Urothelium cell line (cell line): ENCODE measurements around the gene KCNK13.
"Not testable (repeated sequence)": the region's sequence is repeated elsewhere in the genome, so short reads cannot be mapped to it uniquely, and the experiment has no call there.

Experiments
- DNase-seq: peaks from one replicate; pipeline ENCODE4 v3.0.0; 2011; ENCODE audit warnings: low spot score, mixed read lengths
- FAIRE-seq: peaks from 2 replicates; lab custom pipeline; 2011; peaks lifted over from hg19 to GRCh38; lab: Jason Lieb, UNC

The KCNK13 gene

GRCh38 chr14:90060312-90060964, 1.4 kb upstream of the KCNK13 start:
- FAIRE-seq (no peak), DNase-seq (peak; percentile 86)

GRCh38 chr14:90060965-90061684, 669 bp upstream of the KCNK13 start:
- DNase-seq (peak; percentile 21), FAIRE-seq (no peak)

- DNase-seq (no peak), FAIRE-seq (no peak)
These were observed 467 bp downstream of the KCNK13 start for GRCh38 chr14:90062127-90062794.

- FAIRE-seq (no peak), DNase-seq (no peak)
These were observed 1.2 kb downstream of the KCNK13 start for GRCh38 chr14:90062822-90063539.

- DNase-seq (no peak), FAIRE-seq (no peak)
These were observed 10.6 kb downstream of the KCNK13 start for GRCh38 chr14:90072350-90072749.

- no peak for DNase-seq
- no peak for FAIRE-seq
These were observed 17.8 kb downstream of the KCNK13 start for GRCh38 chr14:90079576-90079975.

- no peak for FAIRE-seq
- peak; percentile 7 for DNase-seq
These were observed 25.6 kb downstream of the KCNK13 start for GRCh38 chr14:90087433-90087832.

- DNase-seq (no peak), FAIRE-seq (no peak)
These were observed 26.4 kb downstream of the KCNK13 start for GRCh38 chr14:90088176-90088575.

- FAIRE-seq, DNase-seq: not testable (repeated sequence)
These were observed 27.7 kb downstream of the KCNK13 start for GRCh38 chr14:90089486-90089885.

GRCh38 chr14:90091393-90091792, 29.6 kb downstream of the KCNK13 start:
- FAIRE-seq (no peak), DNase-seq (no peak)

GRCh38 chr14:90093942-90094595, 32.3 kb downstream of the KCNK13 start:
- FAIRE-seq (no peak), DNase-seq (no peak)

GRCh38 chr14:90095096-90095495, 33.3 kb downstream of the KCNK13 start:
- DNase-seq (no peak), FAIRE-seq (no peak)

- no peak for FAIRE-seq
- no peak for DNase-seq
These were observed 34.8 kb downstream of the KCNK13 start for GRCh38 chr14:90096566-90096965.

- DNase-seq, result no peak
- FAIRE-seq, result no peak
These were observed 42.0 kb downstream of the KCNK13 start for GRCh38 chr14:90103808-90104207.

- FAIRE-seq, result no peak
- DNase-seq, result no peak
These were observed 44.0 kb downstream of the KCNK13 start for GRCh38 chr14:90105756-90106155.

- DNase-seq (no peak), FAIRE-seq (no peak)
These were observed 46.0 kb downstream of the KCNK13 start for GRCh38 chr14:90107789-90108188.

GRCh38 chr14:90109858-90110257, 48.1 kb downstream of the KCNK13 start:
- FAIRE-seq (no peak), DNase-seq (no peak)

- FAIRE-seq, result no peak
- DNase-seq, result peak; percentile 40
These were observed 50.2 kb downstream of the KCNK13 start for GRCh38 chr14:90111895-90112534.

GRCh38 chr14:90114554-90114953, 52.8 kb downstream of the KCNK13 start:
- no peak for DNase-seq
- no peak for FAIRE-seq

- FAIRE-seq (no peak), DNase-seq (no peak)
These were observed 54.0 kb downstream of the KCNK13 start for GRCh38 chr14:90115780-90116179.
